GM19372 (cell line): ENCODE data around the gene IMPA2.
"Not testable (repeated sequence)": the region's sequence is repeated elsewhere in the genome, so short reads cannot be mapped to it uniquely, and the experiment has no call there.

Source experiments
- ATAC-seq: cut with Tn5 transposase; IDR thresholded peaks from one replicate; pipeline ENCODE4 v1.9.1; 2021; ENCODE audit warnings: mild to moderate bottlenecking, low read depth, moderate library complexity; ENCODE audit not compliant: unreplicated experiment

Gene IMPA2

DNA sequence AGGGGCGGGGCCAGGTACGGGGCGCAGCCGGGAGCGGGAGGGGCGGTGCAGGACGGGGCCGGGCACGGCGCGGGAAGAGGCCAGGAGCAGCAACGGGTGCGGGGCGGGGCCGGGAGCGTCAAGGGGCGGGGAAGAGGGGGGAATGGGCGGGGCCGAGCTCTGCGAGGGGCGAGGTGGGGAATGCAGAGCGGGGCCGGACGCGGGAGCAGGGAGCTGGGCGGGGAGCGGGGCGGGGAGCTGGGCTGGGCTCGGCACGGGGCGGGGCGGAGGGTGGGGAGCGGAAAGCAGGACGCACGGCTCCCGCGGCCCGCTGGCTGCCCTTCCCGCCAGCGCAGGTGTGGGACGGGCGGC, at the start of gene IMPA2:
Gene IMPA2, plus strand, starts transcription at position 316 of the 351 bp plus-strand sequence. CDS start 163 bp downstream, outside the sequence.
- ATAC-seq: peak; percentile 34

GRCh38 chr18:11932393-11932792, 48.9 kb upstream of the IMPA2 start:
- no peak for ATAC-seq

- ATAC-seq: no peak
These were observed 43.3 kb upstream of the IMPA2 start for GRCh38 chr18:11937874-11938478.

- no peak for ATAC-seq
These were observed 40.4 kb upstream of the IMPA2 start for GRCh38 chr18:11940956-11941355.

DNA sequence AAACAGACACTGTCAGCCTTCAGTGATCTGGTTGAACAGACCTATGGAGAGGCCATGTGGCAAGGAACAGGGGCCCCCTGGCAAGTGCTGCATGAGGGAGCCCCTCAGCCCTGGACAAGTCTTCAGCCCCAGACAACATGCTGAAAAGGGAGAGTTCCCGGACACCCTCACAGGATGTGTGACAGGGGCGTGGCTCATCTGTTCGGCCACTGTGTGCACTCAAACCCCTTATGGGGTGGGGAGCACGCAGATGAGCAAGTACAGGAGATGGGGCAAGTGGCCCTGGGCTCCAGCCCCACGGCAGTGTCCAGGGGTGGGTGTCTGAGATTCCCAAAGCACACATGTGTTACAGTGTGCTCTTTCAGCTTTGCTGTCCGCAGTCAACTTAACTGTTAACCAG, 37.8 kb upstream of the IMPA2 start:
- no peak for ATAC-seq

GRCh38 chr18:11944252-11944651, 37.1 kb upstream of the IMPA2 start:
- ATAC-seq: no peak

DNA sequence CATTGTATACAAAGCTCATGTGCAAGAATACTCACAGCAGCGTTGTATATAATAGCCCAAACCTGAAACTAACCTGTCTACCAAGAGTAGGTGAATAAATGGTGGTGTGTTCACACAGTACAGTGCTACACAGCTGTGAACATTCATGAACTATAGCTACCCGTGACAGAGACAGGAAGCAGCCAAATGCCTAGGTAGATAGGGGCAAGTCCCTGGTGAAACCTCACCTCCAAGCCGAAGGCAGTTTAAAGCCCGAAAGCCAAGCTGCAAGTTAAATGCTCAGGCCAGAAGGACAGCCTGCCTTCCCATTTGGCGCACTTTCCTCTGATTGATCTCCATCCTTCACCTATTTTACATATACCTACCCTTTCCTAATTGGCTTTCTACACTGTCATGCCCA, 36.5 kb upstream of the IMPA2 start:
- no peak for ATAC-seq

GRCh38 chr18:11945834-11946659, 35.3 kb upstream of the IMPA2 start:
- not testable (repeated sequence) for ATAC-seq

GRCh38 chr18:11946756-11947155, 34.6 kb upstream of the IMPA2 start:
- no peak for ATAC-seq

DNA sequence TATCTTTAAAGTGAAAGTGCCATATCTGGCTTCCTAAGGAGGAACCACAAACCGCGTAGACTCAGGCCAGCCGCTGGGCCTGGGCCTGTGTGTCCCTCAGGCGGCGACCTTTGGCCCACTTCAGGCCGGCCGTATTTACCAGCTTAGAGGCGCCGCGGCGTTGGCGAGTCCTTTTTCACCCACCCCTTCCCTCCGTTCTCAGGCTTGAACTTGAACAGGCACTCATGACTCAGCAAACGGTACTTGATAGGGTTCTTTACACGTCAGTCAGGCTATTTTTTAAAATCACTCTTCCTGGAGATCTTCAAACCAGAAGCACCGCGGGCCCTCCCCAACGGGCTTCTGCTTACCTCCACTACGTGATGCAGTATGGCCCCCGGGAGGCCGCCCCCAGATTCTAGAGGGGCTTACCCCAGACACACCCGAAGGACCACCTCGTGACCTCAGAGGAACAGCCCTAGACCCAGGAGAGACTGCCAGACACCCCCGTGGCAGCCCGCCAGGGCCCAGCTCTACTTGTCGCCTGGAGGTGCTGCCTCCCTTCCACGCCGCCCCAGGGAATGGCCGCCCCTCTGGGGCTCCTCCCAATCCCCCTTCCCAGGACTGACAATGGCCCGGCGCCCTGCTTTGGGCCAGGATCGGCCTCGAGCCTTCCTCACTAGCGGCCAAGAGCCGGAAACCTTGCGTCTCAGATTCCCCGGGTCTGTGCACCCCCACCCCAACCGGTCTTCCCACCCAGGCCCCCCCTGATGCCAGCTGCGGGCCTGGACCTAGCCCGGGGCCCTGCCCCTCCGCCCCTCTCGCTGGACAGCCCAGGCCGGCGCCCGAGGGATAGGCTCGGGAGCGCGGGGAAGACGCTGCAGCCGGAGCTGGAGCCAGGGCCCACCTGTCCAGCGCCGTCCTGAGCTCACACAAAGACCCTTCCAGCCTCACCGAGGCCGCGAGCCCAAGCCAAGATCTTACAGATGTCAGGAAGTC, 33.8 kb upstream of the IMPA2 start:
- ATAC-seq: peak; percentile 93

DNA sequence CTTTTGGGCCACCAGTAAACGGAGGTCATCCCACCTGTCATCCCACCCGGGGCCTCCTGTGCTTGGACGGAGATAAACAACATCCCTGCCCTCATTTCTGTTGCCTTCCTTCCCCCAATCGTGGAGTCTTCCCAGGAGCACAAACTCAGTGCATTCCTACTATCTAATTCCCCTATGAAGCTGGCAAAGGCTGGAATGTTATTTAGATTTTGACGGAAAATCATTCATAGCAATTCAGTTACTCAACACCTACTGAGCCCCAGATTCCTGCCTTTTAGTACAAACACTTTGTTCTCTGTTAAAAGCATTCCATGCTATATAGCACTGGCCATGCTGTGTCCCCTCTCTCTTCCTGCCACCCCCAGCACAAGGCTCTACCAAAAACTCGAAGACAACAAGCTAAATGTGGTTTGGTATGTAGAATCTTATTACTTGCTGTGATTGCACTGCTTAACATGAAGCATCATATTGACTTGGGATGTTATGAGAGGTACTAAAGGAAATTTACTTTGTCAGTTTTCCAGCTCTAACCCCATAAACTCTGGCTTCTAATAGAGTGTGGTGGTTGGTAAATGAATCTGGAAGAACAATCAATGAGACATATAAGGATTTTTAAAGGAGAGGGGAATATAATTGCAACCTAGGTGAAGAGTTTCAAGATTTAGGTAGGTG, 32.3 kb upstream of the IMPA2 start:
- ATAC-seq: no peak

DNA sequence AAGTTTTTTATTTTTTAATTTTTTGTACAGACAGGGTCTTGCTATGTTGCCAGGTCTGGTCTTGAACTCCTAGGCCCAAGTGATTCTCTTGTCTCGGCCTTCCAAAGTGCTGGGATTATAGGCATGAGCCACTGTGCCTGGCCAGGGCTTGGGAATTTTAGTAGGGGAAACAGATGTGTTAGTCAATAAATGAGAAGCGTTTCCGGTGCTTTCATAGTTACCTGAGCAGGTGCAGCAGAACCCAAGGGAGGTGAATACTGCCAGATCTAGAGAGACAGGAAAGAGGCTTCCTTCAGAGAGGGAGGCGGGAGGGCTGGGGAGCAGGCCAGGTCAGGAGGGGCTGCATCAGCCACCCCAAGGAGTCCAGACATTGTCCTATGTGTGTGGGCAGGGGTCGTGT, 30.5 kb upstream of the IMPA2 start:
- ATAC-seq: no peak

GRCh38 chr18:11951390-11951851, 29.9 kb upstream of the IMPA2 start:
- no peak for ATAC-seq

- ATAC-seq: no peak
These were observed 28.2 kb upstream of the IMPA2 start for GRCh38 chr18:11953113-11953512.

DNA sequence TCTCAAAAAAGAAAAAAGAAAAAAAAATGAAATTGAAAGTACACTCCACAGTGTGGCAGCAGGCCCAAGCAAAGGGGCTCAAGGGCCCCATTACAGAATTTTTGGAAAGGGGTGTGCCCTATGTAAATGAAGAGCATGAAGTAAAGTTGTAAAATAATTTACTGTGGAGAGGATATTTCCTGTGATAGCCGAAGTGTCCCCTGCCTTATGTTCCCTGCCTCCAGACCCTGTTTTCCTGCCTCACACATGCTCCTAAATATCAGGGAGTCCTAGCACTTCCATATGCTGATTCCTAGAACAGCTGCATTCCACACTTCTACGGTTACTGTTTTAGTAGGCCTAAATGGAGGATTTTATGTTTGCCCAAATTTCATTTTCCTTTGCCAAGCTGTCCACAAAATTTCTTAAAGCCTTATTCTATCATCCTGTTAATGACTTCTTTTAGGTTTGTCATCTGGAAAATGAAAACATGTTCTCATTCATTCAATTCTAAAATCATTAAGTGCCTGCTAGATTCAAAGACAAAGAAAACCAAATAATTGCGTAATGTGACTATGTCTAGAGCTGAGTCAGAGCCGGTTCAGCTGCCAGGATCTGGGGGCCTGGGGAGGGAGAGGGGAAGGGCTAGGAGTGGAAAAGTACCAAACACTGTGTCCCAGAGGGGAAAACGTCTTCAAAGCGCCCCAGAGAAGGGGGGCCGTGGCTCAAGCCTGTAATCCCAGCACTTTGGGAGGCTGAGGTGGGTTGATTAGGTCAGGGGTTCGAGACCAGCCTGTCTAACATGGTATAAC, 25.9 kb upstream of the IMPA2 start:
- no peak for ATAC-seq

GRCh38 chr18:11956371-11957308, 24.7 kb upstream of the IMPA2 start:
- ATAC-seq: no peak

DNA sequence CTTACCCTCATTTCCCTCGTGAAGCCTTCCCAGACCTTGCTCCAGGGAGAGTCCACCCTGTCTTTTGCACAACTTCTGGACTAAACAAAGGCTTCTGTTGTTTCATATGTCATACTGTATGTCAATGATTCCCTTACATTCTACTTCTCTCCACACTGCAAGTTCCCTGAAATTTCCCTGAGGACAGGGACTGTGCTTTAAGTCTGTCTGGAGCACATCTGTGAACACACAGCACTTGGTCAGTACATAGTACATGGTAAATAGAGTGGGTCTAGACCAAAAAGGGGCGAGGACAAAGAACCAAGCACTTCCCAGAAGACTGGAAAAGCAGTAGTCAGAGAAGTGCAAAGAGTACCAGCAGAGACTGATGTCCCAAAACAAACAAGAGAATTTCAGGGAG, 23.7 kb upstream of the IMPA2 start:
- ATAC-seq: no peak

GRCh38 chr18:11959651-11960050, 21.7 kb upstream of the IMPA2 start:
- ATAC-seq: not testable (repeated sequence)
